Peyer's patch (tissue), 4 donors: Measurements from ENCODE around the gene PLK3.

Experiments
- POLR2A ChIP-seq, 2 donors: fragments of 450-650 bp; IDR thresholded peaks; one replicate each; pipeline ENCODE4 v1.5.1; 2017; ENCODE audit warnings: antibody characterized with exemption in 2 of 2, mild to moderate bottlenecking in 2 of 2, moderate library complexity in 2 of 2
- TF ChIP-seq, protein P1 (sequence below), 6 experiments: fragments of 450-650 bp in 4 of 6; fragments of 200-600 bp in 2 of 6; sonication (generic) in 1 of 6; IDR thresholded peaks; one replicate each; pipeline ENCODE4 v1.5.1; 2017 to 2019; ENCODE audit warnings: antibody characterized with exemption in 6 of 6, mild to moderate bottlenecking in 3 of 6, moderate library complexity in 1 of 6

DNA sequence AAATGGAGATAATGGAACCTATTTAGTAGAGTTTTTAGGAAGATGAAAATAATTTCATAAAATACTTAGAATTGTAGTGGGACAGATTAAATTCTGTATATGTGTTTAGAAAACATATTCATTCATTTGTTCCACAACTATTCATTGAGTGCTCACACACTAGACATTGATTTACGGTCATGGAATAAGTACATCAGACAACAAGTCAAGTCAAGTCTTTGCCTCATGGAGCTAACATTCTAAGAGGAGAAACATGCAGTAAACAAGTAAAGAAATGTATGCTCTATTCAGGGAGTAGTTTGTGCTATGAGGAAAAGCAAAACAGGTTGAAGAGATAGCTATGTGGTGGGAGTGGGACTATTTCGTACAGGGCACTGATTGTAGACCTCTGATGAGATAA, 17.1 kb downstream of the PLK3 start:
- TF ChIP-seq, protein P1, sequence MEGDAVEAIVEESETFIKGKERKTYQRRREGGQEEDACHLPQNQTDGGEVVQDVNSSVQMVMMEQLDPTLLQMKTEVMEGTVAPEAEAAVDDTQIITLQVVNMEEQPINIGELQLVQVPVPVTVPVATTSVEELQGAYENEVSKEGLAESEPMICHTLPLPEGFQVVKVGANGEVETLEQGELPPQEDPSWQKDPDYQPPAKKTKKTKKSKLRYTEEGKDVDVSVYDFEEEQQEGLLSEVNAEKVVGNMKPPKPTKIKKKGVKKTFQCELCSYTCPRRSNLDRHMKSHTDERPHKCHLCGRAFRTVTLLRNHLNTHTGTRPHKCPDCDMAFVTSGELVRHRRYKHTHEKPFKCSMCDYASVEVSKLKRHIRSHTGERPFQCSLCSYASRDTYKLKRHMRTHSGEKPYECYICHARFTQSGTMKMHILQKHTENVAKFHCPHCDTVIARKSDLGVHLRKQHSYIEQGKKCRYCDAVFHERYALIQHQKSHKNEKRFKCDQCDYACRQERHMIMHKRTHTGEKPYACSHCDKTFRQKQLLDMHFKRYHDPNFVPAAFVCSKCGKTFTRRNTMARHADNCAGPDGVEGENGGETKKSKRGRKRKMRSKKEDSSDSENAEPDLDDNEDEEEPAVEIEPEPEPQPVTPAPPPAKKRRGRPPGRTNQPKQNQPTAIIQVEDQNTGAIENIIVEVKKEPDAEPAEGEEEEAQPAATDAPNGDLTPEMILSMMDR (IDR thresholded peaks at IDR 0.05): no peak
- TF ChIP-seq POLR2A (IDR thresholded peaks at IDR 0.05): no peak
